ENCODE results near the gene LIPK. TPM values are rescaled to one million over a fixed set of nuclear protein-coding genes. Genes with fewer than 3 reads are reported as not detected.

The LIPK gene
- not detected in 2 replicates for total RNA-seq

GRCh38 chr10:88705958-88706357 is at the start of gene LIPK:
Gene LIPK, plus strand, starts transcription at chr10:88706249. Its CDS starts 18,295 bp downstream, at chr10:88724544.

GRCh38 chr10:88664142-88664541 is 41.9 kb upstream of the LIPK start, which contains the start of gene LIPF:
Gene LIPF, plus strand, starts transcription at chr10:88664442. Its CDS starts 2,856 bp downstream, at chr10:88667298.

GRCh38 chr10:88759366-88760101 is 53.5 kb downstream of the LIPK start, which contains the start of gene LIPN:
Gene LIPN, plus strand, starts transcription at chr10:88760020. Its CDS starts 1,386 bp downstream, at chr10:88761406.

Other genes with a start within 250 kb of the LIPK start
- gene RNLS, start 122.9 kb upstream of the LIPK start, total RNA-seq: 15.2 and 19.0 TPM in 2 replicates
- under 0.01 and 0.11 TPM in 2 replicates for gene LIPJ, start 119.5 kb upstream of the LIPK start, total RNA-seq
- not detected in 2 replicates for gene LIPF, start 41.8 kb upstream of the LIPK start, total RNA-seq
- not detected in 2 replicates for gene LIPN, start 53.8 kb downstream of the LIPK start, total RNA-seq
- not detected in 2 replicates for gene LIPM, start 96.5 kb downstream of the LIPK start, total RNA-seq
- gene ANKRD22, start 145.6 kb downstream of the LIPK start, total RNA-seq: not detected in 2 replicates
- 7.9 and 11.9 TPM in 2 replicates for gene STAMBPL1, start 174.0 kb downstream of the LIPK start, total RNA-seq
- 40.1 and 45.6 TPM in 2 replicates for gene ACTA2, start 246.5 kb downstream of the LIPK start, total RNA-seq